Kidney tubule cell (primary cell): ENCODE data around the gene LMNTD2.
A peak's percentile ranks its signal among the peaks of the same experiment; 100 is the strongest.

Experiments
- DNase-seq: peaks from one replicate; pipeline ENCODE4 v3.0.0-alpha.2; 2018; ENCODE audit warnings: low spot score

LMNTD2 gene

GRCh38 chr11:551596-551995, 8.9 kb downstream of the LMNTD2 start:
- DNase-seq: no peak

DNA sequence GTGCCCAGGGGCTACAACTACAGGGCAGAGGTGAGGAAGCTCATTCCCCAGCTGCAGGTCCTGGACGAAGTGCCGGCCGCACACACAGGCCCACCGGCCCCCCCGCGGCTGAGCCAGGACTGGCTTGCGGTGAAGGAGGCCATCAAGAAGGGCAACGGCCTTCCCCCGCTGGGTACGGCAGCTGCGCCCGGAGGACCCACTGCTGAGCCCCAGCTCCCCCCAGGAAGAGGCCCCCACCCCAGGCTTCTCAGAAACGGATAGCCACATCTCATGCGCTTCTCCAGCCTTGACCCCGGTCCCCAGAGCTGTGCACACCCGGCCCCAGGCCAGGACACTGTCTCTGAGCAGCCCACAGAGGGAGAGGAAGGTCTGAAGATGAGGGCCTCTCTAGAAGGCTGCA, 9.4 kb downstream of the LMNTD2 start:
- no peak for DNase-seq

DNA sequence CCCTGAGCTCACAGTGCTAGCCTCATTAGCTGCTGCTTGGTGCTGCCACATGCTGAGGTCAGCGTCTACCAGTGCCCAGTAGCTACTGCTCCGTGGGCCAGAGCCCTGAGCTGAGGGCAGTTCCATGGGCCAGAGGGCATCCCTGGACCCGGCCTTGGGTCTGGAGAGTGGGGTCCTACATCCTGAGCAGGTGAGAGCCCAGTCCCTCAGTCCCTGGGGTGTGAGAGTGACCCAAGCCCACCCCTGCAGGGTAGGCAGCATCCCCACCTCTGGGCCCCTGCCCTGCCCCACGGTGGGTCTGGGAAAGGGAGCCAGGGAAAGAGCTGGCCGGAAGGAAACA, 9.8 kb downstream of the LMNTD2 start:
- no peak for DNase-seq

DNA sequence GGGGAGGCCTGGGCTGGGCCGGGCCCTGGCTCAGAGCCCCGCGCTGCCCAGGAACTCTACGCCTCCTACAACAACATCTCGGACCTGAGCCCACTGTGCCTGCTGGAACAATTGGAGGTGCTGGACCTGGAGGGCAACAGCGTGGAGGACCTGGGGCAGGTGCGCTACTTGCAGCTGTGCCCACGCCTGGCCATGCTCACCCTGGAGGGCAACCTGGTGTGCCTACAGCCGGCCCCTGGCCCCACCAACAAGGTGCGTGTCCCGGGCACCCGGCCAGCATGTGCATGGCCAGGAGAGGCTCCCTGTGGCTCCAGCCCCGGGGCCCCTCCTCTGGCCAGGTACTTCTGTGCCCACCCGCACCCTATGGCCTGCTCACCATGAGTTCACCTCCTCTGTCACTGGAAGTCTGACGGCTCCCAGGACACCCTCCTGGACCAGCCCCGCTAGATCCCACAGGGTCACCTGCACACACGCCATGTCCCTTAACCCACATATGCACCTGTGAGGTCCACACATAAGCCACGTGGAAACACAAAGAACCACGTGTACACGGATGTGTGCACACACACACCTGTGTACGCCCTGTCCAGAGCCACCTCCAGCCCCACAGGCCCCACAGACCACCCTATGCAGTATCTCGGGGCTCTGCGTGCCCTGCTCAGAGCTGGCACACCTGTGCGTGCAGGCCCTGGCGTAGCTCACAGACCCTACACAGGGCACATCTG, 10.4 kb downstream of the LMNTD2 start:
- DNase-seq: no peak

DNA sequence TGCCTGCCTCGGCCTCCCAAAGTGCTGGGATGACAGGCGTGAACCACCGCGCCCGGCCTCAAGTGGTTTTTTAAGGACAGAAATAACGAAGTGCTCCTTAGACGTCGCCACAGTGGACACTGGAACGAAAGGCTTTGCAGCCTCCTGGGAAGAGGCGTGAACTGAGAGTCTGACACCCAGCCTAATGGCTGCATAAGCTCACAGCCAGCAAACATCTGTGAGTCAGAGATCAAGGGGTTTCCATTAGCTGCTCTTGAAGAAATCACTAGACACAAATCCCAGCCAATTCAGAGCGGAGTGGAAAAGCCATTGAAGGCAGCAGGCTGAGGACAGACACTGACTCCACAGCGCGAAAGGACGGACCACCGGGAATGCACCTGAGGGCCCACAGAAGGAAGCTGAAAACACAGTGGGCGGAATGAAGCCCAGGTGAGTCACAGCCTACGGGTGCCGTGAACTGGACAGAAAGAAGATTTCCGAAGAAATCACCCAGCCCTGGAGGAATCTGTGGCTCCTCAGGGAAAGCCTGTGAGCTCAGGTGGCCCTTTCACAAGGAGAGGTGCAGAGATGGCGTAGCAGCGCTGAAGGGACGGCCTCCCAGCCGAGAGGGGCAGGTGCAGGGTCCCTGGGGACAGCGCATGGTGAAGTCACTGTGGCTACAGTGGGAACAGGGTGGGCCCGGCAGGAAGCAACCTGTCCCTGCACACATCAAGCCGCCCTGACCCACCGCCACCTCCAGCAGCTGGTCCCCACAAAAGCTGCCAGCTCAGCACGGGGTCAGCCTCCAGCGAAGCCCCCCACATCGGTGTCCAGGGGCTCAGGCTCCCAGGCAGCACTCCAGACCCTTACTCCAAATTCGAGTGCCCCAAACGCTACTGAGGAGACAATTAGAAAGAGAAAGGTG, 11.6 kb downstream of the LMNTD2 start:
- DNase-seq: no peak

GRCh38 chr11:545171-545570, 15.4 kb downstream of the LMNTD2 start:
- DNase-seq: no peak

DNA sequence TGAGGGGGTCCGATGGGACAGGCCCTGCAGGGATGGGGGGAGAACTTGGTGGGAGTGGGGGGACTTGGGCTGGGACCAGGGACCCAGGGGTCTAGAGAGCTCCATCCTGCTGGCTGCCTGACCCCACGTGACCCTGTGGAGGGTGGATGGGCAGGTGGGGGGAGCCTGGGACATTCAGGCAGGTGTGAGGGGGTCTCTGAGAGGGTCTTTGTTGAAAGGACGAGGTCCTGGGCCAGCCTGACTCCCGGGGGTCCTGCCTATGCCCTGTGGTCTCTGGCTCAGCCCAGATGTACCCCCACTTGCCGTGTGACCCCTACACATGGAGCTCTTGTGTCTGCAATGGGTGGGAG, 15.7 kb downstream of the LMNTD2 start:
- DNase-seq: no peak

DNA sequence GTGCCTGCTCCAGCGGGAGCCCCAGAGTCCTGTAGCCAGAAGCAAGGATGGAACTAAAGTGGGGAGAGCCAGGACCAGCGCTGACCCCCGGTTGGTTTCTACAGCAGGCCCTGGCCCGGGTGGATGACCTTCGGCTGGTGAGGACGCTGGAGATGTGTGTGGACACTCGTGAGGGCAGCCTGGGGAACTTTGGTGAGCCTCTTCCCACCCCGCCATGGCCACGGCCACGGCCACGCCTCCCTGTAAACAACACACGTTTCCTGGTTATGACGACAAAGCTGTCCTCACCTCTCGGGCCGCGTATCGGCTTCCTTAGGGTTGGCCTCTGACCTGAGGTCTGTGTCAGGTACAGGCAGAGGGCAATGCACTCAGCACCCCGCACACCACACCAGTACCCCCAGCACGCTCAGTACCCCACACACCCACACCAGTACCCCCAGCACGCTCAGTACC, 19.1 kb downstream of the LMNTD2 start:
- no peak for DNase-seq

GRCh38 chr11:540583-541432, 19.7 kb downstream of the LMNTD2 start:
- no peak for DNase-seq

DNA sequence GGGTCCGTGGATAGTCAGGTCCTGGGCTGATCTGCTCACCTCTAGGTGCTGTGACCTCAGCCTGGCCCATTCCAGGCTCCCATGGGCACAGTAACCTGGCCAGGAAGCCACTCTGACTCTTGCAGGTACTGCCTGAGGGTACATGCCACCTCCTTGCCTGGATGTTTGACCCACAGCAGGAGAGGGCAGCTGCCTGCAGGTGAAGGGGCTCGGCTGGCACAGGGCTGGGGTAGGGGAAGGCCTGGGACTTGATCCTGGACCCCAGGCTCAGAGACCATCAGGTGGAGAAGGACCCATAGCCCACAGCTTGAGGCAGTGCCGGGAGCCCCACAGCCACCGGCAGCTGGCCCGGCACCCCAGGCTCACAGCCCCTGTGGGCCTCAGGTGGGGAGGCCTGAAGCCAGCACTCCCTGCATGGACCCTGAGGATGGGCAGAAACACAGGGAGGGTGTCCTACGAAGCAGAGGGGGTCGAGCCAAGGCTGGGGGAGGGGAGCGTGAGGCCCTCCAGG, 20.5 kb downstream of the LMNTD2 start:
- DNase-seq: no peak

- DNase-seq: no peak
These were observed 22.0 kb downstream of the LMNTD2 start for GRCh38 chr11:538431-539051.

DNA sequence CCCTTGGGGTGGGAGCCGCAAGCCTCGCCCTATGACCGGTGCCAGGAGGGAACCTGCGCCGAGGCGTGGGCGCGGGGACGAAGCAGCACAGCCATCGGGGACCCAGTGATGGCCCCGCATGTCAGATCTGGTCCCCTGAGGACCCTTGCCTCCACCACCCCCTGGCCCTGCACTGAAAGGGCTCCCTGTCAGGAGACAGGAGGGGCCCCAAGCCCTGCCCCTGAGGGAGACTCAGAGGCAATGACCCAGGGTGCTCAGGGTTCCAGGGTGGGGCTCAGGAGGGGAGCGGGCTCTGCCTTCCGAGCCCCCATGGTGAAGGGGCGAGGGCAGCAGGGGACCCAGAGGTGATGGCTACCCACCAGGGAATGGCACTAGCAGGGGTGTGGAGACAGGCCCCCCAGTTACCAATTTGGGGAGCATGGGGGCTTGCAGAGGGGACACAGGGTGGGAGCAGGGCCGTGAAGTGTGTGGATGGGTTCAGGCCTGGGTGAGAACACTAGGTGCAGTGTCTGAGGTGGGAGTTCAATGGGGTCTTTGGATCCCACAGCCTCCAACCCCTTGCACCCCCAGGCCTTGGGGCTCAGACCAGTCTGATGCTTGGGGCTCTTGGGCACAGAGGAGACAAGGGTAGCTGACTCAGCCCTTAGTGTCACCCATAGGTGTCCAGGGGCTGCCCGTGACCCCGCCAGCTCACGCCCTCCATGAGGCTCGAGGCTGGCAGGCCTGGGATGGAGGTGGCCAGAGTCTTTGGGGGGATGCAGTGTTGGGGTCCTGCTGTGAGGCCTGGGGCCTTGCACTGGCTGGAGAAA, 22.7 kb downstream of the LMNTD2 start:
- no peak for DNase-seq

DNA sequence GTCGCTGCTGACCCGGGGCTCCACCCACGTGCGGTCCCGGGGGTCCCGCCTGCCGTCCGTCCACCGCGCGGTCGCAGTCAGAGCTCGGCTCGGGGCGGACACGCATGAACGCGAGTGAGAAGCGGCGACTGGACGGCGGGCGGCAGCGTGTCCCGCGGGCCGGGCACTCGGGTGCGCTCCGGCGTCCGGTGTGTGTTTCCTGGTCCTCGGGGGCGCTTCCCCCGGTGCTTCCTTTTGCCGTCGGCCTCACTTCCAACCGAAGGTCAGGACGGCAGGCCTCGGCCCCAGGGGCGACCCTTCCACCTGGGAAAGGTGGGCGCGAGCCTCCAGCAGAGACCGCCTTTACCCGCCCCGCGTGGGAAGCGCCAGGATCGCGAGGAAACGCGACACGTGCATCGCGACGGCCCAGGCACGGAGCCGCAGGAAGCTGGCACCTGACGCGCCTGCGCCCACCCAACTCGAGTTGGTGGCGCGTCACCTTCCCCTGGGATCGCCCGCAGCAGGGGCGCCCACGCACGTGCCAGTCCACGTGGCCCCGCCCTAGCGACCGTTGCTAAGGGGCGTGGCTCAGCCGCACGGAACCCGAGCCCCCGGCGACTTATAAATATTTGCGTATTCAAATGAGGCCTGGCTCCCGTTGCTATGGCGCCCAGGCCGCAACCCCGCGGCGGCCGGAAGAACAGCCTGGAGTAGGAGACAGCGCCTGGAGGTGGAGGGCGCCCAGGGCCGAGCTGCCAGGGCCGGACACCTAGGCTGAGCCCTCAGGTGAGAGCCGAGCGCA, 23.5 kb downstream of the LMNTD2 start, which contains the start of gene LRRC56:
LRRC56 (plus strand) TSS at position 687 of the 781 bp plus-strand sequence. CDS start 3,158 bp downstream, outside the sequence.
- peak; percentile 91 for DNase-seq

DNA sequence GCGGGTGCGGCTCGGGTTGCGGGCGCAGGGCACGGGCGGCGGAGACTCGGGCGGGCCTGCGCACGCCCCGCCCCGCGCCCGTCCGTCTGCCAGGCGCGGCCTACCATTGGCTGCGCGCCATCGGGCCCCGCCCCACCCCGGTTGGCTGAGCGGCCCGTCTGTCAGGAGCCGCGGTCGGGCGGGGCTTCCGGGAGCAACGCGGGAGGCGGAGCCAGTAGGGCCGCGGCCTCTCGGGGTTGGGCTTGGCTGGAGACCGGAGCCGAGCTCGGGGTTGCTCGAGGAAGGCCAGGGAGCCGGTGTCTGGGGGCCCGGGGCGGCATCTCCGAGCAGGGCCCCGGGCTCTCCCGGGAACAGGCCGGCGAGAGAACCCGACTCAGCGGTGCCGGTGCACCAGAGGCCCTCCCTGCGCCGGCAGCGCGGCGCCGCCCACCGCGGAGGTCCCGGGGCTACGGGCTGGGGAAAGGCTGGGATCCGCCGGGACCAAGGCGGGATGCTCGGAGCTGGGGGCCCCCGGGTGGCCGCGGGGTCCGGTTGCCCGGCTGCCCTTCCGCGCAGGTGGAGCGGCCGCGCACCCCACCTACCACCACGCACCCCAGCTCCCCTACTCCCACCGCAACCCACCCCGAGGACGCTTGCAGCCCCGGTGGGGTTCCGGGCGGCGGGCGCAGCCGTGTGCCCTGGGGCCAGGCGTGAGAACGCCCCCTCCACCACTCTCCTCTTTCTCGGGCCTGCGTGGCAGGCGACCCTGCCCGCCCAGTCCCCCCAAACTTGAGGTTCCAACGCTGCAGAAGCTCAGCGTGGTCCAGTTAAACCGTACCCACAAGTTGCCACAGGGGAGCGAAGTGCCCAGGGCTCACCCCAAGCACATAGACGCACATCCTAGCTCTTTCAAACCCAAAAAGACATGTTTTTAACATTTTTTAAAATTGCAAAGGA, 24.8 kb downstream of the LMNTD2 start, which contains the start of gene HRAS:
HRAS (minus strand) TSS at position 58 of the 936 bp plus-strand sequence.
- DNase-seq: peak; percentile 95

- no peak for DNase-seq
These were observed 25.4 kb downstream of the LMNTD2 start for GRCh38 chr11:535210-535518.

DNA sequence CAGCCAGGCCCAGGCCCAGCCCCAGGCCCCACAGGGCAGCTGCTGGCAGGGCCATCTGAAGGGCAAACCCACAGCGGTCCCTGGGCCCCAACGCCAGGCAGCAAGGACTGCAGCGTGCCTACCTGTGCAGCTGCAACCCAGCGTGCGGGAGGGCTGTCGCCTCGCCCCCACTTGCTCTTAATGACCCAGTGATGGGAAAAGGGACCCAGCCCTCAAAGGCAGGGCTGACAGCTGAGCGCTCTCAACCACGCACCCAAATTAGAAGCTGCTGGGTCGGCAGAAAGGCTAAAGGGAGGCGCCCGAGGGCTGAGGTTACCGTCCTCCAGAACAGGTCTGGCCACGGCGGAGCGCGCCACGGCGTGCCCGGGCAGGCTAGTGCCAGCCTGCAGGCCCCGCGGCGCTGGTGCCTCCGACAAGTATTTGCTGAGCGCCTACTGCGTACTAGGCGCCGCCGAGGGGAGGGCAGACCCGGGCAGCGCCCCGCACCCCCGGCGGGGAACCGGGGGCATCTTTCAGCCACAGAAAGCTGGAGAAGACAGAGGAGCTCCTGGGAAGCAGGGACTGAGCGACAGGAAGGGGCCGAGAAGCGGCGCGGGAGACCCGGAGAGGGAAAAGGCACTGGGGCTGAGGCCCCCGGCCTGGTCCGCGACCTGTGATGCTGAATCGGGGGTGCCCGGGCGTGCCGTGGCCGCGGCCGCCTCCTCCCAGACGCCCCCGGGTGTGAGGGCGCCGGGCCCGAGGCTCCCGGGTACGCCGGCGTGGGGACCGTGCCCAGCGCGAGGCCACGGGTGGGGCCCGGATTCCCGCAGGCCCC, 25.9 kb downstream of the LMNTD2 start:
- peak; percentile 52 for DNase-seq

DNA sequence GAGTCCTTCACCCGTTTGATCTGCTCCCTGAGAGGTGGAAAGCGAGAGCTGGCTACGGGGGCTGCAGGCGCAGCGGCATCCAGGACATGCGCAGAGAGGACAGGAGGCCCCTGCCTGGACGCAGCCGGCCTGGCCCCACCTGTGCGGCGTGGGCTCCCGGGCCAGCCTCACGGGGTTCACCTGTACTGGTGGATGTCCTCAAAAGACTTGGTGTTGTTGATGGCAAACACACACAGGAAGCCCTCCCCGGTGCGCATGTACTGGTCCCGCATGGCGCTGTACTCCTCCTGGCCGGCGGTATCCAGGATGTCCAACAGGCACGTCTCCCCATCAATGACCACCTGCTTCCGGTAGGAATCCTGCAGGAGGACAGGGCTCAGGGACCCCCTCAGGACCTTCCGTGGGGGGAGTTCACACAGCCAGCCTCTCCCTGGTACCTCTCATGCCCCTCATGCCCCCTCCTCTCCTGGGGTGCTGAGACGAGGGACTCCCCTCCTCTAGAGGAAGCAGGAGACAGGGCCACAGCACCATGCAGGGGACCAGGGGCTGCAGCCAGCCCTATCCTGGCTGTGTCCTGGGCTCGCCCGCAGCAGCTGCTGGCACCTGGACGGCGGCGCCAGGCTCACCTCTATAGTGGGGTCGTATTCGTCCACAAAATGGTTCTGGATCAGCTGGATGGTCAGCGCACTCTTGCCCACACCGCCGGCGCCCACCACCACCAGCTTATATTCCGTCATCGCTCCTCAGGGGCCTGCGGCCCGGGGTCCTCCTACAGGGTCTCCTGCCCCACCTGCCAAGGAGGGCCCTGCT, 26.7 kb downstream of the LMNTD2 start:
- DNase-seq: no peak
